ENCODE results near the gene ABCD3.
"Not testable (repeated sequence)": the region's sequence is repeated elsewhere in the genome, so short reads cannot be mapped to it uniquely, and the experiment has no call there.

- not testable (repeated sequence) for TF ChIP-seq CTCF, POLR2A, EP300 (IDR thresholded peaks at IDR 0.05)
These were observed 11.9 kb downstream of the ABCD3 start for GRCh38 chr1:94430066-94430465.

Measured in tibial nerve (tissue), 4 donors.